22Rv1 (cell line): ENCODE data around the gene SMARCD1.

Experiments
- ZFX ChIP-seq: fragments of 450-650 bp; IDR thresholded peaks from 2 replicates; pipeline ENCODE4 v1.6.1; 2017; ENCODE audit warnings: antibody characterized with exemption, borderline replicate concordance
- TF ChIP-seq, protein P1 (sequence below): fragments of 450-650 bp; IDR thresholded peaks from 2 replicates; pipeline ENCODE4 v1.5.1; 2017; ENCODE audit warnings: mild to moderate bottlenecking

DNA sequence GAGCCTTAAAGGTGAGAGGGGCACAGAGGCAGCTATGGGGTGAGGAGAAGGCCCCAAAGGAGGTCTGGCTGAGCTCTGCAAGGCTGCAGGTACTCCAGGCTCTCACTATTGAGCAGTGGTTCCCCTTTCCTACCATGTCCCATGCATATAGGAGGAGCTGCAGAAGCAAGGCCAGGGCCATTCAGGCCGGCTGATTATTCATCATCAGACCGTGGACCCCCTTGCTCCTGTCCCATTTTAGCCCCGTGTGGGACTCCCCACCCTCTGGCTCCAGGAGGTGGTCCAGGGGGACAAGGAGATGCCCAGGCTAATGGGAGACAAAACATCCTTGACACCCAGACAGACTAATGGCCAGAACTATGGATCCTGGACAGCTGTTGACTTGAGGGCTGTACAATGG lies 21.8 kb downstream of the SMARCD1 start:
- TF ChIP-seq, protein P1, sequence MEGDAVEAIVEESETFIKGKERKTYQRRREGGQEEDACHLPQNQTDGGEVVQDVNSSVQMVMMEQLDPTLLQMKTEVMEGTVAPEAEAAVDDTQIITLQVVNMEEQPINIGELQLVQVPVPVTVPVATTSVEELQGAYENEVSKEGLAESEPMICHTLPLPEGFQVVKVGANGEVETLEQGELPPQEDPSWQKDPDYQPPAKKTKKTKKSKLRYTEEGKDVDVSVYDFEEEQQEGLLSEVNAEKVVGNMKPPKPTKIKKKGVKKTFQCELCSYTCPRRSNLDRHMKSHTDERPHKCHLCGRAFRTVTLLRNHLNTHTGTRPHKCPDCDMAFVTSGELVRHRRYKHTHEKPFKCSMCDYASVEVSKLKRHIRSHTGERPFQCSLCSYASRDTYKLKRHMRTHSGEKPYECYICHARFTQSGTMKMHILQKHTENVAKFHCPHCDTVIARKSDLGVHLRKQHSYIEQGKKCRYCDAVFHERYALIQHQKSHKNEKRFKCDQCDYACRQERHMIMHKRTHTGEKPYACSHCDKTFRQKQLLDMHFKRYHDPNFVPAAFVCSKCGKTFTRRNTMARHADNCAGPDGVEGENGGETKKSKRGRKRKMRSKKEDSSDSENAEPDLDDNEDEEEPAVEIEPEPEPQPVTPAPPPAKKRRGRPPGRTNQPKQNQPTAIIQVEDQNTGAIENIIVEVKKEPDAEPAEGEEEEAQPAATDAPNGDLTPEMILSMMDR: no peak
- TF ChIP-seq ZFX: no peak
